Gastrocnemius medialis (tissue), 4 donors: ENCODE data around the gene FAM89A.

Experiments used
- CTCF ChIP-seq, 5 experiments: fragments of 450-650 bp in 3 of 5; fragments of 200-600 bp in 2 of 5; sonication (generic) in 2 of 5; IDR thresholded peaks in 4 of 5; conservative IDR thresholded peaks in 1 of 5; 1 replicate in 4 of 5; 2 replicates in 1 of 5; pipeline ENCODE4 v1.5.1; 2016 to 2019; ENCODE audit warnings: antibody characterized with exemption in 5 of 5, mild to moderate bottlenecking in 3 of 5, moderate library complexity in 3 of 5
- POLR2A ChIP-seq, 2 donors: fragments of 450-650 bp; IDR thresholded peaks; one replicate each; pipeline ENCODE4 v1.6.1; 2017; ENCODE audit warnings: antibody characterized with exemption in 2 of 2, mild to moderate bottlenecking in 2 of 2, moderate library complexity in 2 of 2

- TF ChIP-seq POLR2A (IDR thresholded peaks at IDR 0.05) (no peak), CTCF (IDR thresholded peaks at IDR 0.05 in 4 of 5, conservative IDR thresholded peaks at IDR 0.05 in 1 of 5) (no peak)
Measured at GRCh38 chr1:231053493-231054162, 13.6 kb upstream of the FAM89A start.
